Liver (tissue), 9 donors: Measurements from ENCODE around the gene RAB37. TPM values are rescaled to one million over a fixed set of nuclear protein-coding genes. Genes with fewer than 3 reads are reported as not detected.

Source experiments
- DNase-seq: peaks from one replicate; pipeline ENCODE4 v3.0.0-alpha.2; 2017; ENCODE audit warnings: low spot score
- H3K27ac ChIP-seq, 2 donors: one replicate each; pipeline ENCODE4 v1.7.0; 2013; ENCODE audit warnings: inconsistent platforms in 2 of 2, low read length in 2 of 2, control low read depth in 1 of 2, low read depth in 1 of 2, mild to moderate bottlenecking in 1 of 2
- H3K27me3 ChIP-seq, 4 donors: one replicate each; pipeline versions ENCODE4 v1.6.1 to v1.7.0; 2013; ENCODE audit warnings: low read length in 3 of 4, inconsistent platforms in 1 of 4, mild to moderate bottlenecking in 1 of 4, moderate library complexity in 1 of 4; ENCODE audit not compliant: control insufficient read depth in 4 of 4, insufficient read depth in 4 of 4
- H3K36me3 ChIP-seq, 4 donors: one replicate each; pipeline versions ENCODE4 v1.6.1 to v1.7.0; 2013; ENCODE audit warnings: low read length in 3 of 4, mild to moderate bottlenecking in 3 of 4, low read depth in 1 of 4, moderate library complexity in 1 of 4; ENCODE audit not compliant: control insufficient read depth in 4 of 4, insufficient read depth in 3 of 4
- H3K4me1 ChIP-seq, 4 donors: one replicate each; pipeline versions ENCODE4 v1.6.1 to v1.7.0; 2013; ENCODE audit warnings: low read length in 3 of 4, mild to moderate bottlenecking in 3 of 4, moderate library complexity in 1 of 4; ENCODE audit not compliant: control insufficient read depth in 4 of 4, insufficient read depth in 4 of 4
- H3K4me3 ChIP-seq, 3 donors: one replicate each; pipeline versions ENCODE4 v1.6.1 to v1.7.0; 2013; ENCODE audit warnings: low read length in 3 of 3, control low read depth in 1 of 3, low read depth in 1 of 3, mild to moderate bottlenecking in 1 of 3
- H3K9ac ChIP-seq, 2 donors: one replicate each; pipeline ENCODE4 v1.7.0; 2013; ENCODE audit warnings: low read length in 2 of 2, mild to moderate bottlenecking in 2 of 2, moderate library complexity in 2 of 2, control low read depth in 1 of 2, low read depth in 1 of 2
- H3K9me3 ChIP-seq, 4 donors: one replicate each; pipeline versions ENCODE4 v1.6.1 to v1.7.0; 2013; ENCODE audit warnings: low read length in 3 of 4; ENCODE audit not compliant: control insufficient read depth in 4 of 4
- CTCF ChIP-seq: fragments of 150-350 bp; IDR thresholded peaks from 2 replicates; pipeline ENCODE4 v1.5.1; 2017; ENCODE audit warnings: improper control_type of control experiment, low read depth, low read length; ENCODE audit not compliant: missing input control
- EGR1 ChIP-seq, 2 donors: IDR thresholded peaks; 2 replicates each; pipeline ENCODE4 v1.6.1; 2016 to 2018; ENCODE audit warnings: antibody characterized with exemption in 2 of 2, low read depth in 2 of 2
- FOXA1 ChIP-seq: IDR thresholded peaks from 2 replicates; pipeline ENCODE4 v1.6.1; 2016; ENCODE audit warnings: antibody characterized with exemption
- FOXA2 ChIP-seq: IDR thresholded peaks from 2 replicates; pipeline ENCODE4 v1.6.1; 2016; ENCODE audit warnings: antibody characterized with exemption
- GABPA ChIP-seq, 2 donors: IDR thresholded peaks in 1 of 2; conservative IDR thresholded peaks in 1 of 2; 2 replicates each; pipeline ENCODE4 v1.6.1; 2016; ENCODE audit warnings: antibody characterized with exemption in 2 of 2, mild to moderate bottlenecking in 1 of 2, moderate library complexity in 1 of 2
- HNF4A ChIP-seq, 2 donors: conservative IDR thresholded peaks; 2 replicates each; pipeline ENCODE4 v1.6.1; 2016; ENCODE audit warnings: antibody characterized with exemption in 2 of 2, mild to moderate bottlenecking in 2 of 2
- HNF4G ChIP-seq: IDR thresholded peaks from 2 replicates; pipeline ENCODE4 v1.6.1; 2016; ENCODE audit warnings: antibody characterized with exemption
- JUND ChIP-seq, 2 donors: IDR thresholded peaks; 2 replicates each; pipeline ENCODE4 v1.6.1; 2016; ENCODE audit warnings: antibody characterized with exemption in 2 of 2
- MAX ChIP-seq: IDR thresholded peaks from 2 replicates; pipeline ENCODE4 v1.6.1; 2016; ENCODE audit warnings: antibody characterized with exemption
- NR2F2 ChIP-seq: IDR thresholded peaks from 2 replicates; pipeline ENCODE4 v1.6.1; 2016; ENCODE audit warnings: antibody characterized with exemption
- RAD21 ChIP-seq, 2 donors: IDR thresholded peaks; 2 replicates each; pipeline ENCODE4 v1.6.1; 2016; ENCODE audit warnings: antibody characterized with exemption in 2 of 2, mild to moderate bottlenecking in 2 of 2
- RXRA ChIP-seq, 2 donors: IDR thresholded peaks; 2 replicates each; pipeline ENCODE4 v1.6.1; 2017 to 2018; ENCODE audit warnings: antibody characterized with exemption in 2 of 2, mild to moderate bottlenecking in 1 of 2
- SP1 ChIP-seq: IDR thresholded peaks from 2 replicates; pipeline ENCODE4 v1.6.1; 2018; ENCODE audit warnings: antibody characterized with exemption, mild to moderate bottlenecking
- TAF1 ChIP-seq: conservative IDR thresholded peaks from 2 replicates; pipeline ENCODE4 v1.6.1; 2016; ENCODE audit warnings: antibody characterized with exemption, mild to moderate bottlenecking
- YY1 ChIP-seq: IDR thresholded peaks from 2 replicates; pipeline ENCODE4 v1.6.1; 2016; ENCODE audit warnings: antibody characterized with exemption, mild to moderate bottlenecking
- WGBS: extraction: QIAGEN DNeasy Blood & Tissue Kit; methylation state at CpG from one replicate; pipeline ENCODE4 v1.1.7; 2013; 5-methylcytosine and 5-hydroxymethylcytosine counted together
- polyA plus RNA-seq, 2 donors: library from polyadenylated mRNA; stranded (reverse) in 1 of 2; unstranded in 1 of 2; fragments of 200-250 nt in 1 of 2; fragments of >200 nt in 1 of 2; fragmentation: Nextera tagmentation in 1 of 2; extraction: Ambion mirVana in 1 of 2; gene quantifications; one replicate each; pipeline versions ENCODE4 v1.2.1 to v1.2.3, GENCODE V29; 2013 to 2015
- total RNA-seq, 2 donors: library from RNA; depleted of rRNA; stranded (reverse); fragments of >200 nt; gene quantifications; one replicate each; pipeline ENCODE4 v1.2.3, GENCODE V29; 2014
- TF ChIP-seq, protein P1 (sequence below): IDR thresholded peaks from 2 replicates; pipeline ENCODE4 v1.6.1; 2016; ENCODE audit warnings: antibody characterized with exemption
- TF ChIP-seq, protein P2 (sequence below): IDR thresholded peaks from 2 replicates; pipeline ENCODE4 v1.6.1; 2016; ENCODE audit warnings: antibody characterized with exemption, mild to moderate bottlenecking
- TF ChIP-seq, protein P3 (sequence below): IDR thresholded peaks from 2 replicates; pipeline ENCODE4 v1.6.1; 2016; ENCODE audit warnings: antibody characterized with exemption
- donor health status: healthy.
- donor health status: healthy.
- donor health status: healthy.
- donor health status: healthy.
- donor health status: healthy.

The RAB37 gene
- total and polyA plus RNA-seq, 4 donors: 5.1 to 8.8 (median 5.6) TPM

DNA sequence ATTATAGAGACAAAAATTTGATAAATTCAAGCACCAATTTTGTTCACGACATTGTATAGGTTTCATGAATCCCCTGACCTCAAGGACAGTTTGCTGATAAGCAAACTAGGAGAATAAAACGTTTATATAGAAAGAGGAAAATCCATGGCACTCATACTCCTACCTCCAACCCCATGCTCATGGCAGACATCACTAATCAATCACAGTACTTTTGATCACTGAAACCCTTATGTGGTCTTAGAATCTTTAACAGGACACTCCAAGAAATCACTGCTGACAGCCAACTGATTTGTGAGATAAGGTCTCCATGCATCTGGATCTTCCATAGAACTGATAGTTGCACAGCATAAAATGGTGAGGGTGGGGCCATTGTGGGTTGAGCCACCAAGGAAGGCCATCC is 6.7 kb downstream of the RAB37 start:
- no peak overlapping the region for H3K4me3 ChIP-seq
- no peak overlapping the region for H3K27ac ChIP-seq
- peaks cover 8 to 32% (median 19%) of the 10 kb centered on the region in 4 donors for H3K4me1 ChIP-seq
- H3K36me3 ChIP-seq: no peaks in the 10 kb centered on the region
- WGBS: 84% methylated on average over 2 of the region's 2 CpGs
- no peak for DNase-seq
- H3K9me3 ChIP-seq: no peaks in the 10 kb centered on the region
- H3K9ac ChIP-seq: no peak overlapping the region
- TF ChIP-seq JUND (IDR thresholded peaks at IDR 0.05) (no peak), YY1 (no peak), RXRA (IDR thresholded peaks at IDR 0.05) (no peak), FOXA1 (no peak), RAD21 (IDR thresholded peaks at IDR 0.05) (no peak), CTCF (no peak), HNF4G (no peak), MAX (no peak), TAF1 (no peak), SP1 (no peak), HNF4A (conservative IDR thresholded peaks at IDR 0.05) (no peak), GABPA (IDR thresholded peaks at IDR 0.05 in 1 of 2, conservative IDR thresholded peaks at IDR 0.05 in 1 of 2) (no peak), FOXA2 (no peak), EGR1 (IDR thresholded peaks at IDR 0.05; ENCODE audit: low read depth in 2 of 2) (no peak), NR2F2 (no peak)
- TF ChIP-seq, protein P1, sequence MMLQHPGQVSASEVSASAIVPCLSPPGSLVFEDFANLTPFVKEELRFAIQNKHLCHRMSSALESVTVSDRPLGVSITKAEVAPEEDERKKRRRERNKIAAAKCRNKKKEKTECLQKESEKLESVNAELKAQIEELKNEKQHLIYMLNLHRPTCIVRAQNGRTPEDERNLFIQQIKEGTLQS: no peak
- TF ChIP-seq, protein P2, sequence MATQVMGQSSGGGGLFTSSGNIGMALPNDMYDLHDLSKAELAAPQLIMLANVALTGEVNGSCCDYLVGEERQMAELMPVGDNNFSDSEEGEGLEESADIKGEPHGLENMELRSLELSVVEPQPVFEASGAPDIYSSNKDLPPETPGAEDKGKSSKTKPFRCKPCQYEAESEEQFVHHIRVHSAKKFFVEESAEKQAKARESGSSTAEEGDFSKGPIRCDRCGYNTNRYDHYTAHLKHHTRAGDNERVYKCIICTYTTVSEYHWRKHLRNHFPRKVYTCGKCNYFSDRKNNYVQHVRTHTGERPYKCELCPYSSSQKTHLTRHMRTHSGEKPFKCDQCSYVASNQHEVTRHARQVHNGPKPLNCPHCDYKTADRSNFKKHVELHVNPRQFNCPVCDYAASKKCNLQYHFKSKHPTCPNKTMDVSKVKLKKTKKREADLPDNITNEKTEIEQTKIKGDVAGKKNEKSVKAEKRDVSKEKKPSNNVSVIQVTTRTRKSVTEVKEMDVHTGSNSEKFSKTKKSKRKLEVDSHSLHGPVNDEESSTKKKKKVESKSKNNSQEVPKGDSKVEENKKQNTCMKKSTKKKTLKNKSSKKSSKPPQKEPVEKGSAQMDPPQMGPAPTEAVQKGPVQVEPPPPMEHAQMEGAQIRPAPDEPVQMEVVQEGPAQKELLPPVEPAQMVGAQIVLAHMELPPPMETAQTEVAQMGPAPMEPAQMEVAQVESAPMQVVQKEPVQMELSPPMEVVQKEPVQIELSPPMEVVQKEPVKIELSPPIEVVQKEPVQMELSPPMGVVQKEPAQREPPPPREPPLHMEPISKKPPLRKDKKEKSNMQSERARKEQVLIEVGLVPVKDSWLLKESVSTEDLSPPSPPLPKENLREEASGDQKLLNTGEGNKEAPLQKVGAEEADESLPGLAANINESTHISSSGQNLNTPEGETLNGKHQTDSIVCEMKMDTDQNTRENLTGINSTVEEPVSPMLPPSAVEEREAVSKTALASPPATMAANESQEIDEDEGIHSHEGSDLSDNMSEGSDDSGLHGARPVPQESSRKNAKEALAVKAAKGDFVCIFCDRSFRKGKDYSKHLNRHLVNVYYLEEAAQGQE: no peak
- TF ChIP-seq, protein P3, sequence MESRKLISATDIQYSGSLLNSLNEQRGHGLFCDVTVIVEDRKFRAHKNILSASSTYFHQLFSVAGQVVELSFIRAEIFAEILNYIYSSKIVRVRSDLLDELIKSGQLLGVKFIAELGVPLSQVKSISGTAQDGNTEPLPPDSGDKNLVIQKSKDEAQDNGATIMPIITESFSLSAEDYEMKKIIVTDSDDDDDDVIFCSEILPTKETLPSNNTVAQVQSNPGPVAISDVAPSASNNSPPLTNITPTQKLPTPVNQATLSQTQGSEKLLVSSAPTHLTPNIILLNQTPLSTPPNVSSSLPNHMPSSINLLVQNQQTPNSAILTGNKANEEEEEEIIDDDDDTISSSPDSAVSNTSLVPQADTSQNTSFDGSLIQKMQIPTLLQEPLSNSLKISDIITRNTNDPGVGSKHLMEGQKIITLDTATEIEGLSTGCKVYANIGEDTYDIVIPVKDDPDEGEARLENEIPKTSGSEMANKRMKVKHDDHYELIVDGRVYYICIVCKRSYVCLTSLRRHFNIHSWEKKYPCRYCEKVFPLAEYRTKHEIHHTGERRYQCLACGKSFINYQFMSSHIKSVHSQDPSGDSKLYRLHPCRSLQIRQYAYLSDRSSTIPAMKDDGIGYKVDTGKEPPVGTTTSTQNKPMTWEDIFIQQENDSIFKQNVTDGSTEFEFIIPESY: no peak
- H3K27me3 ChIP-seq: no peaks in the 10 kb centered on the region
